Mesodermal cell (in vitro differentiated cells): ENCODE results near the gene KDM1A.

Experiments used
- H3K27ac ChIP-seq: 2 replicates; pipeline ENCODE4 v1.7.0; 2013; ENCODE audit warnings: mild to moderate bottlenecking, low read depth, low read length, moderate library complexity; ENCODE audit not compliant: severe bottlenecking
- H3K36me3 ChIP-seq: 2 replicates; pipeline ENCODE4 v1.7.1; 2013; ENCODE audit warnings: mild to moderate bottlenecking, low read length, moderate library complexity; ENCODE audit not compliant: control insufficient read depth, insufficient read depth
- H3K4me1 ChIP-seq: one replicate; pipeline ENCODE4 v1.7.1; 2013; ENCODE audit warnings: mild to moderate bottlenecking, low read length; ENCODE audit not compliant: insufficient read depth, control insufficient read depth, poor library complexity, severe bottlenecking
- H3K4me3 ChIP-seq: 2 replicates; pipeline ENCODE4 v1.7.0; 2013; ENCODE audit warnings: low read length, control low read depth, mild to moderate bottlenecking; ENCODE audit not compliant: insufficient read depth, poor library complexity, severe bottlenecking; ENCODE audit errors: extremely low read depth
- H3K9me3 ChIP-seq: 2 replicates; pipeline ENCODE4 v1.7.1; 2013; ENCODE audit warnings: mild to moderate bottlenecking, low read length, moderate library complexity; ENCODE audit not compliant: control insufficient read depth
- WGBS, 2 experiments: methylation state at CpG; one replicate each; pipeline ENCODE4 v1.1.5; 2013; ENCODE audit warnings: missing lambda C conversion rate in 2 of 2; ENCODE audit not compliant: insufficient coverage in 2 of 2; 5-methylcytosine and 5-hydroxymethylcytosine counted together

The KDM1A gene

GRCh38 chr1:23035823-23036452 is 16.7 kb downstream of the KDM1A start:
- WGBS, 2 experiments: 80 to 100% methylated on average over 1 of the region's 2 CpGs
- peaks cover 18% of the 10 kb centered on the region for H3K36me3 ChIP-seq
- no peak overlapping the region for H3K4me3 ChIP-seq
- no peak overlapping the region for H3K27ac ChIP-seq
- H3K9me3 ChIP-seq: no peaks in the 10 kb centered on the region
- peaks cover 10% of the 10 kb centered on the region for H3K4me1 ChIP-seq

GRCh38 chr1:23037081-23037740 is 17.9 kb downstream of the KDM1A start:
- Histone ChIP-seq H3K36me3 (peaks cover 8% of the 10 kb centered on the region), H3K9me3 (no peaks in the 10 kb centered on the region), H3K27ac (no peak overlapping the region), H3K4me1 (peaks cover 10% of the 10 kb centered on the region), H3K4me3 (no peak overlapping the region)
- 90% methylated on average over 2 of the region's 4 CpGs; no CpG with 5 or more reads in 1 of the 2 experiments for WGBS, 2 experiments

GRCh38 chr1:23039308-23039826 is 20.1 kb downstream of the KDM1A start:
- peaks cover 15% of the 10 kb centered on the region for H3K36me3 ChIP-seq
- H3K4me1 ChIP-seq: peaks cover 10% of the 10 kb centered on the region
- H3K27ac ChIP-seq: no peak overlapping the region
- H3K4me3 ChIP-seq: no peak overlapping the region
- WGBS, 2 experiments: 79 to 81% methylated on average over 2 to 4 of the region's 7 CpGs
- no peaks in the 10 kb centered on the region for H3K9me3 ChIP-seq

DNA sequence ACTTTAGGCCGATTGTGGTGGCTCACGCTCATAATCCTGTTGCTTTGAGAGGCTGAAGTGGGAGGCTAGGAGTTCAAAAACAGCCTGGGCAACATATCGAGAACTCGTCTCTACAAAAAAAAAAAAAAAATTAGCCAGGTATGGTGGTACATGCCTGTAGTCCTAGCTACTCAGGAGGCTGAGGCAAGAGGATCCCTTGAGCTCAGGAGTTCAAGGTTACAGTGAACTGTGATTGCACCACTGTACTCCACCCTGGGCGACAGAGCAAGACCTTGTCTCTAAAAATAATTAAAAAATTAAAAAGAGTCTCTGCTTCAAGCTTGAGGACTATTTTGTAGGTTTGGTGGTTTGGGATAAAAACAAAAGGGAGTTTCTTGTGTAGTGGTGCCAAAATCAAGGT is 21.2 kb downstream of the KDM1A start:
- WGBS, 2 experiments: 93 to 97% methylated on average over 4 of the region's 5 CpGs
- no peak overlapping the region for H3K4me3 ChIP-seq
- H3K9me3 ChIP-seq: no peaks in the 10 kb centered on the region
- peaks cover 10% of the 10 kb centered on the region for H3K4me1 ChIP-seq
- H3K36me3 ChIP-seq: peaks cover 19% of the 10 kb centered on the region
- H3K27ac ChIP-seq: no peak overlapping the region

DNA sequence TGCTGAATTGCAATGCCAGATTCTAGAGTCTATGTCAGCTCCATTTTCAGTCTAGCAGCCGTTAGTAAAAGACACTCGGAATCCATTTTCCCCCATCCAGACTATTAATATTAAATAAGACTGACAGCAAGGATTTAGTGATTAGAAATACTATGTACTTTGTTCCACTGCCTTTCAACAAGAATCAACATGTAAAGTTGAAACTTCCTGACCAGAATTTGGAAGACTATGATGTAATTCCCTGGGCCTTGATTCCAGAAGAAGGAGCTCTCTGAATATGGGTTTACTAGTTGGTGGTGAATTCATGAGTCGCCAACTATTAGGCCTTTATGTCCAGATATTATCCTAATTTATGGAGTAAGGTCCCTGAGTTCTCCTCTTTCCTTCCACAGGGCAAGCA is 24.8 kb downstream of the KDM1A start:
- peaks cover 3% of the 10 kb centered on the region for H3K4me1 ChIP-seq
- H3K4me3 ChIP-seq: no peak overlapping the region
- no CpG with 5 or more reads among the region's 3 CpGs for WGBS, 2 experiments
- no peak overlapping the region for H3K27ac ChIP-seq
- H3K9me3 ChIP-seq: no peaks in the 10 kb centered on the region
- peaks cover 23% of the 10 kb centered on the region for H3K36me3 ChIP-seq

DNA sequence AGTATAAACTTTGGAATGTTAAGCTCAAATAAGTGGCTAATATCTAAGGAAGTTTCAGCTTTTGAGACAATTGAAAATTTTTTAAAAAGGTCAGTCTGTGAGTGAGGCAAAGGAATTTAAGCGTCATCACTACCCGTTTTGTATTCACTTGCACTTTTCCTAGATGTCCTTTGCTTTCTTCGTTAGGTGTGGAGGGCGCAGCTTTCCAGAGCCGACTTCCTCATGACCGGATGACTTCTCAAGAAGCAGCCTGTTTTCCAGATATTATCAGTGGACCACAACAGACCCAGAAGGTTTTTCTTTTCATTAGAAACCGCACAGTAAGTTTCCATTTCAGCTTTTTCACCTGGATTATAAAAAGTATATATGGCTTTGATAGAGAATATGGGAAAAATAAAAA is 30.9 kb downstream of the KDM1A start:
- WGBS, 2 experiments: 96 to 99% methylated on average over 6 of the region's 7 CpGs
- peaks cover 52% of the 10 kb centered on the region for H3K36me3 ChIP-seq
- no peak overlapping the region for H3K4me3 ChIP-seq
- no peak overlapping the region for H3K27ac ChIP-seq
- H3K9me3 ChIP-seq: no peaks in the 10 kb centered on the region
- H3K4me1 ChIP-seq: no peaks in the 10 kb centered on the region

DNA sequence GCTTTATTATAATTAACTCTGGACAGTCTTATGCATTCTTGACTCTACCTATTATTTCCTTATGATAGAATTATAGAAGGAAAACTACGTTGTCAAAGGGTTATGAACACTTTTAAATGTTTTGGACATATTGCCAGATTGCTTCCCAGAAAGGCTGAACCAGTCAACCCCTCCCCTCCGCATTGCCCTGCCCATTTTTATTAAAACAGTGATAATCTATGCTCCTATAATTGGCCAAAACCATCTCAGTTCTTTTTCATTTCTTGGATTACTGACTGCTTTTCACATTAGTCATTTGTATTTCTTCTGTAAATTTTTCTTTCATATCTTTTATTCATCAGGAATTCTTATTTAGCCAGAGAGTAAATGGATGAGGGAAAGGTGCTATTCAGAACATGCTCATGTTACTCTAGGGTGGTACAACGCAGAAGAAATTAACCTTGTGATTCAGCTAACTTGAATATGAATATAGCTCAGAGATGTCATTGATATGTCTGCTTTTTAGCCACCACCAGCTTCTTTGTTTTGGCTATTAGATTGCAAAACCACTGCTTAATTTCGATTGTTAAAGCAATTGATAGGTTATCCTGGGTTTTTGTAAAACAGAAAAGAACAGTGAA is 32.1 kb downstream of the KDM1A start:
- WGBS, 2 experiments: 74 to 92% methylated on average over 2 to 3 of the region's 4 CpGs
- Histone ChIP-seq H3K27ac (no peak overlapping the region), H3K4me1 (no peaks in the 10 kb centered on the region), H3K4me3 (no peak overlapping the region), H3K36me3 (peaks cover 54% of the 10 kb centered on the region), H3K9me3 (no peaks in the 10 kb centered on the region)

DNA sequence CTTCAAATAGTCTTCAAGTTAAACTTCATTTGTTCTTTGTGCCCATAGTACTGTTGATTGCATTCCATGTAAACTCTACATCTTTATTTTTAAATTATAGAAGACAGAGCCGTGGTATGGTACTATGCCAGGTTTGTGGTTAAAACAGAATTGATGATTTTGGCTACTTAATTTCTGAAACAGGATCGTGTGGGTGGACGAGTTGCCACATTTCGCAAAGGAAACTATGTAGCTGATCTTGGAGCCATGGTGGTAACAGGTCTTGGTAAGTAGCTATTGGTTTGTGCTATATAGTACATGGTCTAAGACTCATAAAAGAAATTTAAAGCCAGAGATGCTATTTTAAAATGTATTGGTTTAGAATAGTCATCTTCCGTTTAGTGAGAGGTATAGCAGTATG is 38.0 kb downstream of the KDM1A start:
- Histone ChIP-seq H3K36me3 (peaks cover 88% of the 10 kb centered on the region), H3K4me1 (no peaks in the 10 kb centered on the region), H3K4me3 (no peak overlapping the region), H3K27ac (no peak overlapping the region), H3K9me3 (no peaks in the 10 kb centered on the region)
- 100% methylated on average over 3 to 4 of the region's 5 CpGs for WGBS, 2 experiments

DNA sequence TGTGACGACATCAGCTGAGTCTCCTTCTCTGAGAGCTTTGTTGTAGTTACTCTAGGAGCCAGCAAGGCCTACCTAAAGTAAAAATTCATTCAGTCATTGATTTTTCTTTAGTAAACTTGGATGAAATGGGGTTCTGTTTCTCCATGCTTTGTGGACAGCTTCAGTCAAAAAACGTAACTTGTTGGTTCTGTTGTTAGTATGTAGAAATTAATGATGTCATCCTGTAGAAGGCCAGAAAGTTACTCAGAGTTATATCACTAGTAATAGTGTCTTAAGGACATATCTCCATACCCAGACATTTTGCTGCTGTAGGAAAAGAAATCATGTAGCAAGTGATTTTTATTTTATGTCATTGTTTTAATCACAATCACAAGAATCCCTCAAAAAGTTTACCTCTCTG is 43.0 kb downstream of the KDM1A start:
- H3K36me3 ChIP-seq: peaks cover 96% of the 10 kb centered on the region
- H3K27ac ChIP-seq: no peak overlapping the region
- no peaks in the 10 kb centered on the region for H3K9me3 ChIP-seq
- WGBS, 2 experiments: 100% methylated on average over 1 of the region's 2 CpGs
- no peaks in the 10 kb centered on the region for H3K4me1 ChIP-seq
- H3K4me3 ChIP-seq: no peak overlapping the region

- WGBS, 2 experiments: no CpG with 5 or more reads among the region's 2 CpGs
Measured at GRCh38 chr1:23065385-23065784, 46.1 kb downstream of the KDM1A start.

GRCh38 chr1:23066075-23066474 is 46.8 kb downstream of the KDM1A start:
- Histone ChIP-seq H3K9me3 (no peaks in the 10 kb centered on the region), H3K4me3 (no peak overlapping the region), H3K36me3 (peaks cover 90% of the 10 kb centered on the region), H3K27ac (no peak overlapping the region), H3K4me1 (no peaks in the 10 kb centered on the region)
- WGBS, 2 experiments: 100% methylated on average over 1 of the region's 2 CpGs; no CpG with 5 or more reads in 1 of the 2 experiments

More at GRCh38 chr1:23065385-23065784, 46.1 kb downstream of the KDM1A start:
- peaks cover 93% of the 10 kb centered on the region for H3K36me3 ChIP-seq
- no peaks in the 10 kb centered on the region for H3K9me3 ChIP-seq
- H3K27ac ChIP-seq: no peak overlapping the region
- no peaks in the 10 kb centered on the region for H3K4me1 ChIP-seq
- no peak overlapping the region for H3K4me3 ChIP-seq
